ENCODE results near the gene GYPC.

GYPC gene

DNA sequence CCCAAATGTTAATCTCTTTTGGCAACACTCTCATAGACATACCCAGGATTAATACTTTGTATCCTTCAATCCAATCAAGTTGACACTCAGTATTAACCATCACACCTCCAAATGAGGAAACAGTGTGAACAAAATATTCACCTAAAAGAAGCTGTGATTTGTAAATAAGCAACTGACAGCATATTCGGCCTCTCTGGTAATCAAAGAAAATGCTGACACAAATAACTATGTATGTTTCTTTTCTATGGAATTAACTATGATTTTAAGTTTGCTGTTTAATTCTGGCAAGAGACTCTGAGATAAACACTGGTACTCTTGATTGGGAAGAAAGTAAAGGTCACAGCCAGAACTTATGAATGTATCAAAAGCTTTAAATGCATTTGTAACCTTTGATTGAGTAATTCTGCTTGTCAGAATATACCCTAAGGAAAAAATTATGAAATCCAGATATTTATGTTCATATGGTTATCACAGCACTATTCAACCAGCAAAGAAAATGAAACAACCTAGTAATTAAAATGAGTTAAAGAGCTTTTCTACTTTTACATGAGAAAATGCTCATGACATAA, 3.6 kb upstream of the GYPC start:
- DNase-seq, result no peak

DNA sequence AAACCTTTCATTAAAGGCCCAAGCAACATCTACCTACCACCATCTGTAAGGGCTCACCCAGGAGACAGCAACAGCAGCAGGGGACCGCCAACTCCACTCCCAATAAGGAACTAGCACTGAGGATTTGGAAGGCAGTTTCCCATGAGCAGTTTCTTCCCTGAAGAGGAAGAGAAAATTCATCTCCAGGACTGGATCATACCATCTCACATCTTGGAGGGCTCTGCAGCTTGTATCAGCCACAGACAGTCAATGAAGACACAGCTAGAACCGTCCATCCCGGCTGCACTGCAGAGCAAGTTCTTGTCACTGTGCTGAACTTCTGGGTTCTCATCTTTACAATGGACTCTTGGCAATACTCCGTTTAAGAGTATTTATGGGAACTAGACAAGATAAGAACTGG, 2.8 kb upstream of the GYPC start:
- DNase-seq, result no peak

DNA sequence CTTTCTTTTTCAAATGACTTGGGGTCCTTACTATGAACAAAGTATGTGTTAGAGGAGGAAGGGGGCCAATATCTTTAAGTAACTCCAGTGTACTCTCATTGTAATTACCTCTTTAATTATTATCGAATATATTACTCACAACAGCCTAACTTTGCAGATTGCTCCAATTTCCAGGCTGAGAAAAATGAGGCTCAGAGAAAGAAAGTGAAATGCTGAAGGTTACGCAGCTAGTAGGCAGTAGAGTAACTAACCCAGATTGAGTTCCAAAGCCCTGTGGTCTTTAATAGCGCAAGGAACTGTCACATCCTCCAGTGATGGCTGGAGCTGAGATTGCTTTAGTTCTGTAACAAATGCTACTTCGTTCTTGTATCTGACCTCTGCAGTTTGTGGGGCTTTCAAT, 2.2 kb upstream of the GYPC start:
- no peak for DNase-seq

DNA sequence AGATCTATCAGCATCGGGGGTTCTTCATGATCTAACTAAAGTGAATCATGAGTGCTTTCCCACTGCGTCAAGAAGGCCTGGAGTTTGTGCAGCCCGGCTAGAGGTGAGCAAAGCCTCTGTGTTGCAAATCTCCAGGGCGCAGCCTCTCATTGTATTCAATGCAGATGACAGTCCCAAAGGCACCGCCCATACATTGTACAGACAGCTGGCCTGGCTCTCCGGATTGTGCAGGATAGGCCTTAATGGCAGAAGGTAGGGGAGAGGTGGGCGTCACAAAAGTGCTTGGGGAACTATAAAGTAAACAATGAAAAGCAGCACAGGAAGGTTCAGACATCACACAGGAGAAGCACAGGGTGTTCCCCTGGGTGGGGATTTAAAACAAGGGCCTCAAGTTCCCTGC, 907 bp upstream of the GYPC start:
- DNase-seq, result no peak

DNA sequence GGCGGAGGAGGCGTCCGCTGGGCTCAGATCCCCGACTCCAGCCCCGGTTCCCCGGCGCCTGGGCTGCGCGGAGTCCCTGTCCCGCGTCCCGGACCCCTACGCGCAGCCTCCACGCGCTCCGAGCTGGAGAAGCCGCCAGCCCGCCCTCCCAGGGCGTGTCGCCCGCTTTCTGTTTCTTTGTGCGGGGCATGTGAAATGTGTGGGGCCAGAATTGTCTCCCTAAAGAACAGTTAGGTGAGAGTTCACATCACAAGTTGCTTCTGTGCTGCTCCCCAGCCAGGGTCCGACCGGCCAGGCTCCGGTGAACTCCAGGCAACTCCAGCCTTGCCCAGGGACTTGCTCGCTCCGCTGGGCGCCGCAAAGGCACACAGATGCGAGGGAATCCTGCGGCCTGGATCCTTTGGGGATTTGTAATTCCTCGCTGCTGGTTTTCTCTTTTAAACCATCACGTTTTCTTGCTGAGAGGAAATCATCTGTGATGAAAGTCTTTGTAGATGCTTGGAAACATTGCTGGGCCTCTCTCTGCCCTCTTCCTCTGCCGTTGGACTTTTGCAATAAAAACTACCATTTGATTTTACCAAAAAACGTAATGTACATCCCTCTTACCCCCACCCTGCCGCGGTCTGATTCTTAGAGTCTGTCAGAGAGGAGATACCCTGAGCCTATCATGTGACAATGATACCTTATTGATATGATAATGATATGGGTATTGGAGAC, 631 bp downstream of the GYPC start:
- no peak for DNase-seq

DNA sequence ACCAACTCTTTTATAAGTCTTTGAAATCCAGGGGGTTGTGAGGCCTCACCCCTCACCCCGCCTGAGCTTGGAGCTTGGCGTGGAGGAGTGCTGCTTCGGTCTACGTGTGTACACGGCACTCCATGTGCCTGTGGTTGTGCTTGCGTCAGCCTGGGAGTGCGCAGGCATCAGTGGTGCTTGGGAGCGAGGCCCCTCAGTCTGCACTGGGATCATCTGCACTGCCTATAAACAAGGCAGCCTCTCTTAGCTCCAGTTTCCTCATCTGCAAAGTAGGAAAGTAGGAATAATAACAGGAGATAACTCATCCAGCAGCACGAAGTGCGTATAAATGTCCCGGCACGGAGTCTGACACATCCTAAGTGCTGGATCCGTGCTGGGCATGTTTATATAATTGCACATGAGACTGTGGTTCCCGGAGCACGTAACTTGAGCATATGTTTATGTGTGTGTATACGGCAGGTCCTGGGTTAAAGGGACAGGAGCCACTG, 1.2 kb downstream of the GYPC start:
- DNase-seq, result no peak

DNA sequence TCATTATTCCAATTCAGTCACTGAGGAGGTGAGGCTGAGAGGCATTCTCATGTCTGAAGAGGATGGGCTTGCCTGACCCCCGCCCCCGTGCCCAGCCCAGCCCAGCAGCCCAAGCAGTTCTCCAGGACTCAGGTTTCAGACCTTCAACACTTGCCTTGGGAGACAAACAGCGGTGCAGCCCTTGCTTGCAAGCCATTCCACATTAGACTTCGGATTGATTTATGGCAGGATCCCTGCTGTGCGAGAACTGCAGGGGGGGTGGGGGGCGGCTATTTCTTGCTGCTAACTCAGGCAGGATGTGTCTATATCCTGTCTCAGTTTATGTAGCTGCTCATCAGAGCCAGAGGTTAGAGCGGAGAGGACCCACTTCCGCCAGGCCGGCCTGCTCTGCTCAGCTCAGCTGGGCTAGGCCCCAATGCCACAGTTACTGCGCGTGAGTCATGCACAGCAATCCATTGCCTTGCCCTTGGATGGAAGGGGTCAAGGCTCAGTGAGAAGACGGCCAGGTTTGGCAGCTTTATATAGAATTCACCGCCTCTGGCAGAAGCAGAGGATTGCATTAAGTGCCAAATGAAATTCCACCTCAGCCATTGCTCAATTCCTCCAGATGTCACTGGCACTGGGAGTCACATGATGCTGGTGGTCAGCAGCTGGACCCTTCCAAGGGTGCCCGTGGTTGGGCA, 1.8 kb downstream of the GYPC start:
- DNase-seq, result no peak

DNA sequence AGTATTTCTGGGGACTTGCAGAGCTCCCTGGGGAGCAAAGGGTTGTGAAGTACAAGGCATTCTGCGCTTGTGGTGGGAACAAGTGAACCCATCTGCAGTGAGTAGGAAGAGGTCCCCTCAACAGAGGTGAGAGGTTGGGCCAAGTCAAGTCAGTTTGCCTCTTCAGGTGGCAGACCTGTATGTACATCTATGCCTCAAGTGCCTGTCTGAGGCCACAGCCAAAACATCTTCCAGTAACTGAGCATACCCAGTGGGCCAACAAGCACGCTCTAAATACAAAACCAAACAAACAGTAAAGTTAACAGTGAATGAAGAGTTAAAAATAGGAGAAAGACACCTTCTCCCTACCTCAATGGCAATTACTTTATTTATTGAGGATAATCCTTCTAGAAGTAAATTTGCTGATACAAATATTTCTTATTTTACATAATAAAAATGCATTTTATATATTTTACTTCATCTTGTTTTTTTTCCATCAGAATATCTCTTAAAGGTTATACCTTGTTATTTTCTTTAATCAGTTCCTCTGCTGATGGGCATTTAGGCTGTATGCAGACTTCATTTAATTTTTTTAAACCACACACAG, 2.5 kb downstream of the GYPC start:
- DNase-seq, result no peak

DNA sequence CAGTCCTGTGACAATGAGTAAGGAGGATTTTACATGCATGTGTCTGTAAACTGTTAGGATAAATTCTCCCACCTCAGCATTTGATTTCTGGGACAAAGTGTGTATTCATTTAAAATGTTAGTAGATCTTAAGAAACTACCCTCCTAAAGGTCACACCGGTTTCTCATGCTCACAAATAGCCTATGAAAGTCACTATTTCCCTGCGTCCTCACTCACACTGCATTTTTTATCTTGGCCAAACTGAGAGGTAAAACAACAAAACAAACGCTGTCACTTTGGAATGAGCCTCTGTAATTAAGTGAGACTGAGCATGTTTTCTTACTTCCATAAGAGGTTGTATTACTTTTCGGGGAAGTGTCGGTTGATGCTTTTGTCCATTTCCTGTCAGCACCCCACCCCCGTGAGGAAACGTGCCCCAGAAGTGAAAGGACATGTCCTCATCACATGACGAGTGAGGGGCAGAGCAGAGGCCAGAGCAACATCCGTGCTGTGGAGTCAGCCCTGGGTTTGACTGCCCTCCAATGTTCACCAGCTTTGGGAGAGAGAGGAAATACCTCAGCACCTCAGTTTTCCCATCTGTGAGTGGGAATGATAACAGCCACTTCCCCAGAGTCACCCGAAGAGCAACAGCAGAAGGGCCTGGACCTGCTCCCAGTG, 3.1 kb downstream of the GYPC start:
- DNase-seq, result no peak

DNA sequence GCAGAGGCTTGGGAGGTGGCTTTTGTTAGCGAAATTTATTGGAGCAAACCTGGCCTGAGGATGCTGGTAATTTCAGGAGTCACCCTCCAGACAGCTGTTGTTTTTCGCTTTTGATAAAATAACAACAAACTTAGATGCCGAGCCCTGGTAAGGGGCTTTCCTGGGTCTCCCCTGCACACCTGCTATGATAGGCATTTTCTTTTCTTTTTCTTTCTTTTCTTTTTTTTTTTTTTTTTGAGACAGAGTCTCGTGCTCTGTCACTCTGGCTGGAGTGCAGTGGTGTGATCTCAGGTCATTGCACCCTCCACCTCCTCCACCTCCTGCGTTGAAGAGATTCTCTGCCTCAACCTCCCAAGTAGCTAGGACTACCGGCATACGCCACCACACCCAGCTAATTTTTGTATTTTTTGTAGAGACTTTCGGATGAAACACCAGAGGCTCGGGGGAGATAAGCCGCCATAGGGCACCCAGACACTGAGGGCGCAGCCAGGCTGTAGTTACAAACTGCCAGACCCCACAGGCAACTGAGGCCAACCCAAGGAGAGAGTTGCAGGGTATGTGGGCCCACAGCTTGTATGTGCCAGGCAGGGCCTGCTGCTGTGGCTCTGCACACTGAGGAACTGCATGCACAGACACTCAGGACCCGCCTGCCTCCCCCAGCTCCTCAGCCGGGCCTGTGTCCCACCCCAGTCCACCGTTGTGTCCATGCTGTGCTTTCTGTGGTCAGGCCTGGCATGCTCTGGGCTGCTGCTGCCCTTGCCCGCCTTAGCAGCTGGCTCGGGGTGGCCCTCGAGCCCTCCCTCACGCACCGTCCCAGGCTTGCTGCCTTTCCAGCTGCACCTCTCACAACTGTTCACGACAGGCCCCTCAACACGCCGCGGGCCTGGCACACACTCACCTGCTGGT, 3.9 kb downstream of the GYPC start:
- DNase-seq, result no peak

DNA sequence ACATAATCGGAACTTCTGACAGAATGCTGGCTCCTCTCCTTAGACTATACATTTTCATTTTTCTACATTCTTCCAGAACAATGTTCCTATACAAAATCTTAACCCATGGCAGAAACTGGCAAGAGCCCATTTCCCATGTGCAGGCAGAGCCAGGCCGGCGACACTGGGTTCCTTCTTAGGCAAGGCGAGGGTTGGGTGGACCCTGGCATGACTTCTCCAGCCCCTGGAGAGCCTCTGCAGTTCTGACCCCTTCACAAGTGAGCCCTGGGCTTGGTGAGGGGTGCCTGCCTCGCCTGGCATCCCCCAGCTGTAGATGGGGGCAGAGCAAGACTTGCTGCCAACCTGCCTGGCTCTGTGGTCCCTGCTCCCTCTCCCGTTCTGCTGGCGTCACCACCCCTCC, 5.0 kb downstream of the GYPC start:
- no peak for DNase-seq

DNA sequence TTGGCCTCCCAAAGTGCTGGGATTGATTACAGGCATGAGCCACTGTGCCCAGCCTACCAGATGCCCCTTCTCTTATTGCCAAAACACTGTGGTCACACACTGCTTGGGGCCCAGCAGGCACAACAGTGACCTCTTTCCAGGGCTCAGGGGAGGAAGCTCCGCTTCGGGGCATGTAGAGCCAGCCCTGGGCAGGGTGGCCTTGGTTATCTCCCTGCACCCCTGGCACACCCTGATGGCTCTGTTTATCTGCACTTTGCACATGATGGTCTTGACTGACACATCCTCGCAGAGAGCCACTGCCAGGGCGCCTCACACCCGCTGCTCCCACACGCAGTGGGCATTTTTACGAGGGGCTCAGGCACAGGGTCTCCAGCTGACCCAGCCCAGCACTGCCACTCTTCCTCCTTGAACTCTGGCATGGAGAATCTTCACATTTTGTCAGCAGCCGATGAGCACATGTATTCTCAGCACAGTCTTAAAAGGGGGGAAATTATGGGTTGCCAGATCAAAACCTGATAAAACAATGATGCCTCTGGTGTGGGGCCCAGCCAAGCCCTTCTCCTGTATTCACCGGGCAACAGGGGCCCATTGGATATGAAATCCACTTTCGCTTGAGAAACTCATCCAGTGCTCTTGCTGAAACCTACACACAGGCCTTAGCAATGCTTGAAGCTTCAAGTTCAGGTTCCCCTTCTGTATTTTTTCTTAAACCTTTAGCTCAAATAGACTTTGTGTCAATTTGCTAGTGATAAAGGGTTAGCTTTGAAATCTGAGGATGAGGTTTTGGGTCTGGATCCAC, 5.9 kb downstream of the GYPC start:
- no peak for DNase-seq

DNA sequence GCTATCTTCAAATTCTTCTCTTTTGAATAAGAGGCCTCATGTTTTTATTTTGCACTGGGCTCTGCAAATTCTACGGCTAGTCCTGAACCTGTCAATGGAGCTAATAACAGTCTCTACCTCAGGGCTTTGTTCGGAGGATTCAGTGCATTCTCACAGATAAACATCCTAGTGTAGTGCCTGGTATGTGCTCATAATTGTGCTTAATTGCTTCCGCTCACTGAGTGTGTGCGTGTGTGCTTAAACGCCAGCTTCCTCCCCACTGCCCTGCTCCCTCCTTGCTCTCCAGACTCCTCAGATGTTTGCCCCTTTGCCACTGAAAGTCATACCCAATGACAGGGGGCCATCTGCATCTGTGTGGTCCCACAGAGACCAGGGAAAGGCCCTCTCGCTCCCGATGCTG, 6.7 kb downstream of the GYPC start:
- no peak for DNase-seq

DNA sequence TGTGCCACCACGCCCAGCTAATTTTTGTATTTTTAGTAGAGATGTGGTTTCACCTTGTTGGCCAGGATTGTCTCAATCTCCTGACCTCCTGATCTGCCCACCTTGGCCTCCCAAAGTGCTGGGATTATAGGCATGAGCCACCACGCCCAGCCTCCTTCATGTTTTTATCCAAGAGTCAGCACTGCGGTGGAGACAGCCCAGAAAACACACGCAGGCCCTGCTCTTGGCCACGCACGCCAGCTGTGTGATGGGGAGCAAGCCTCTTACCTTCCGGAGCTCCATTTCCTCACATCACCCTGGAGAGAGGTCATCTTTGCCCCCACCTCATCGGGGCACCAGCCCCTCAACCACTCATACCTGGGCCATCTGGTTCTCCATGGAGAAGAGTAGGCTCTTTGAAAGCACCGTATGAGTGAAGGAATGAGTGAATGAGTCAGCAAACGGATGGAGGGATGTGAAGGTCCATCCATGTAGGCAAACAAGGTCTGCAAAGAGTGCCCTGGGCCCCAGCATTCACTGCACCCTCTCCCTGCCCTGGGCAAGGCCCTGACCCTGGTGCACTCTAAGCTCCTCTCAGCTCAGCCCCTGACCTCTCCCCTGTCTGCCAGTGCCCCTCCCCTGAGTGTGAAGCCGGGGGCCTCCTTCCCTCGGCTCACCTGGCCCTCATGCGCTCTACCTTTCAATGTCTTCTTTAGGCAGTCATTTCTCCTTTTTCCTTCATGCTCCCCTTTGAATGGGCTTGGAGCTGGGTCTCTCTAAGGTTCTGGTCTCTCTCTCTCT, 7.4 kb downstream of the GYPC start:
- DNase-seq, result no peak

DNA sequence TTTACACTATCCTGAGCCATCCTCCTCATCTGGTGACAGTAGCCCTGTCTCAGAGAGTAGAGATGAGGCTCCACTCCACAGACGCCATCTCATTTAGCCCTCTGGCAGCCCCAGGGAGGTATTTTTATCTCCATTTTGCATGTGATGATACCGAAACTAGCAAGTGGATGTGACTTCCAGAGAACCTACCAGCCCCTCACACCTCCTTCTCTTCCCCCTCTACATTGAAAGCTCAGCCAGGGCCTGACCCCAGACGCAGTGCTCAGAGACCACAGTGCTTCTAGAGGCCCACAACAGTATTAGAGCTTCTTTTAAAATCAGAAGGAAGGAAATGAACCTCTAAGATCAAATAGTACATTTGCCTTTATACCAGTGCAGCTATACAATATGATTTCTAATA, 8.3 kb downstream of the GYPC start:
- no peak for DNase-seq

DNA sequence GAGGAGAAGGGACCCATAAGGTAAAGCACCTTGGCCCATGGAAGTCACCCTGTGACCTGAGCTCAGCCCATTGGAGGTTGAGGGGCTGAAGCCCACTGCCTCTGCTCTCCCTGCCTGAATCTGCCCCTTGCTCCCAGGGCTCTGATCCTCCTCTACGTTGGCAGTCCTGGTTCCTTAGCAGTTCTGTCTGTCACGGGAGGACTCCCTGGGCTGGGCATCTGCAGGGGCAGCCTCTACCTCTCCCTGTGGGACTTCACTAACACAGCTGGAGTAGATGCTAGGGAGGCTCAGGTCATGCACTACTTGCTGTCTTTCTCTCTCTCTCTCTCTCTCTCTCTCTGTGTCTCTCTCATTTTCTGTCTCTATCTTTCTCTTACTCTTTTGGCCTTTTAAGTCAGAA, 8.7 kb downstream of the GYPC start:
- DNase-seq, result no peak

DNA sequence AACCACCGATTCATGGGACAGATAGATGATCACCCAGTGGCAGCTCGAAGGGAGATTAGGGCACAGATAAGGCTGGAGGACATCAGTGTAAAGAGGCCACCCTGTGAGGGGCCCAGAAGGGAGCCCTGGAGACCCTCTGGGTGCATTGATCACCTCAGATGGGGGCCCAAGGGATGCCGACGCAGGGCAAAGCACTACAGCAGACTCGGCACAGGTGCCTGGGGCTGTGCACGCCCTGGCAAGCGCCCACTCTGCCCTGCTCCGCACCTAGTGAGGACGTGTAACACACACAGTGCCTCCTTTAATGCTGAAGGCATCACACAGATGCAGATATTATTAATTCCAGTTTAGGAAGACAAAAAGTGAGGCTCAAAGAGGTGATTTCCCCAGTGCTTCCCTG, 9.5 kb downstream of the GYPC start:
- DNase-seq, result no peak

DNA sequence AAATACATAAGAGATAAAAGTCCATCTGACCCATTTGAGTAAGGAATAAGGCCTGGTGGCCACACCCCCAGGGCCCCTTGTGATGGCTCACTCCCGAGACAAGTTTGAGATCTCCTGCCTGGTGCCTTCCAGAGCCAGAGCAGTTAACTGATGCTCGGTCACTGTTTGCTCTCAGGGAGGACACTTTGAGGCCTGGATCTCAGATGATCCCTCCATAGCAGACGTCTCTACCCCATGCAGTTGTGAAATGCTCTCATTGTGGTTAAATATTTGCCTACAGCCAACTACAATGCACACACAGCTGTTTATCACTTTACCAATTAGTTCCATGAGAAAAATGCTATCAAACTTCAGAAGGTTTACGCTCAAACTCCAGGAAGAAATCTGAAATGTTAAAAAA, 12.3 kb downstream of the GYPC start:
- DNase-seq, result no peak

DNA sequence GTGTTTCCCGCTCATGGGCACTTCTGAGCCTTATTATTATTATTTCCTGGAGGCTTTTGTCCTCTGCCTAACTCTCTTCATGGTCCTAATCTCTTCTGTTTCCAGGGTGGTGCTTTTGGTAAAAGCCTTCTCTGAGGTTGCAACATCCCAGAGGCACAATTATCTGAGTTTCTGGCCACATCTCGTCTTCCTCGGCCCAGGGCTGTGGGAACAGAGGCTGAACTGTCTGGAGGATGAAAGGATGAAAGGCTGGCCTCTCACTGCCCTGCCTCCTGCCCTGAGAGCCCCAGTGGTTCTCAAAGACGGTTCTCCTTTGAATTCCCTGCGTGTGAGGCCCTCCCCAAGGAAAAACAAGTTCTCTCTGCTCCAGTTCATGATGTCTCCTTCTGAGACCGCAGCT, 13.8 kb downstream of the GYPC start:
- no peak for DNase-seq

DNA sequence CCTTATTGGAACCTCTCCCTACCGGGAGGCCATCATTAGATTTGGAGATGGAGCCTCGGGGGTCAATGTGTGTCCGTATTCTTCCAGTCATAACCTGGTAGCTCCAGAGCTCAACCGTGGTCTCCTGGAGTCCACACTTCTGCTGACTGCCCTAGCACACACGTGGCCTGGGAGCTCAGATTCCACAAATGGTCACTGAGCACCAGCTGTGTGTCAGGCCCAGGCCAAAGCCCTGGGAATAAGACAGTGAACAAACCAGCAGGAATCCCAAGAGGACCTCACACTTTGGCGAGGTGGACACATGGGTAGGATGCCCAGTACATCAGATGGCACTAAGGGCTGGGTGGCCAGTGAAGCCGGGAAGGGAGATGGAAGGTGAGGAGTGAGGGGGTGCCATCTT, 15.5 kb downstream of the GYPC start:
- DNase-seq, result no peak

All from NCI-H2171 (cell line).